Testis (tissue), 2 donors: ENCODE data around the gene CAMKV.

ENCODE experiments used
- POLR2A ChIP-seq: fragments of 450-650 bp; IDR thresholded peaks from one replicate; pipeline ENCODE4 v1.6.1; 2017; ENCODE audit warnings: antibody characterized with exemption, mild to moderate bottlenecking, moderate library complexity
- TF ChIP-seq, protein P1 (sequence below), 3 experiments: fragments of 450-650 bp in 2 of 3; fragments of 200-600 bp in 1 of 3; sonication (generic) in 1 of 3; IDR thresholded peaks; one replicate each; pipeline ENCODE4 v1.5.1; 2016 to 2019; ENCODE audit warnings: antibody characterized with exemption in 3 of 3, mild to moderate bottlenecking in 2 of 3, moderate library complexity in 1 of 3

DNA sequence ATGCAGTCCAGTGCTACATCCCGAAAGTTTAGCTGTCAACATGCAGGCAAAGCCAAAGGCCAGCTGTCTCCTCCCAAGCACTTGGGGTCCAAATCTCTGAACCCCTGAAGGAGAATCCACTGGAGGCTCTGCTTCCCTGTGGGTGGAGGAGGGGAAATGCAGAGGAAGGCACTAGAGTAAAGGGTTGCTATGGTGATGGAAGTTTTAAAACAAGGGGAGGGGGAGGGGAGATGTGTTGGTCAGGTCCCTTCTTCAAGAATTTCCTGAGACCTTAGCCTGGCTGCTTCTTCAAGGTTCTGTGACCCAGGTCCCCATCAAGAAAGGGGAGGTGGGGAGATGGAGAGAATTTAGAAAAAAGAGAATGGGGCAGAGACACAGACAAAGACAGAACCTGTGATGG lies 2.3 kb downstream of the CAMKV start:
- TF ChIP-seq, protein P1, sequence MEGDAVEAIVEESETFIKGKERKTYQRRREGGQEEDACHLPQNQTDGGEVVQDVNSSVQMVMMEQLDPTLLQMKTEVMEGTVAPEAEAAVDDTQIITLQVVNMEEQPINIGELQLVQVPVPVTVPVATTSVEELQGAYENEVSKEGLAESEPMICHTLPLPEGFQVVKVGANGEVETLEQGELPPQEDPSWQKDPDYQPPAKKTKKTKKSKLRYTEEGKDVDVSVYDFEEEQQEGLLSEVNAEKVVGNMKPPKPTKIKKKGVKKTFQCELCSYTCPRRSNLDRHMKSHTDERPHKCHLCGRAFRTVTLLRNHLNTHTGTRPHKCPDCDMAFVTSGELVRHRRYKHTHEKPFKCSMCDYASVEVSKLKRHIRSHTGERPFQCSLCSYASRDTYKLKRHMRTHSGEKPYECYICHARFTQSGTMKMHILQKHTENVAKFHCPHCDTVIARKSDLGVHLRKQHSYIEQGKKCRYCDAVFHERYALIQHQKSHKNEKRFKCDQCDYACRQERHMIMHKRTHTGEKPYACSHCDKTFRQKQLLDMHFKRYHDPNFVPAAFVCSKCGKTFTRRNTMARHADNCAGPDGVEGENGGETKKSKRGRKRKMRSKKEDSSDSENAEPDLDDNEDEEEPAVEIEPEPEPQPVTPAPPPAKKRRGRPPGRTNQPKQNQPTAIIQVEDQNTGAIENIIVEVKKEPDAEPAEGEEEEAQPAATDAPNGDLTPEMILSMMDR (IDR thresholded peaks at IDR 0.05): no peak
- no peak for TF ChIP-seq POLR2A
